Pancreas (tissue), 10 donors: ENCODE measurements around the gene NTNG2. TPM values are rescaled to one million over a fixed set of nuclear protein-coding genes. Genes with fewer than 3 reads are reported as not detected.
A peak's percentile ranks its signal among the peaks of the same experiment; 100 is the strongest.

ENCODE experiments used
- ATAC-seq, 4 donors: fragments of 200-7000 bp; cut with Tn5 transposase; one replicate each; pipeline versions ENCODE4 v1.8.0 to v1.9.1; 2020; ENCODE audit warnings: mild to moderate bottlenecking in 4 of 4, moderate library complexity in 4 of 4
- DNase-seq, 6 donors: peaks; one replicate each; pipeline ENCODE4 v3.0.0-alpha.2; 2020
- FAIRE-seq: peaks from 2 replicates; lab custom pipeline; 2012; peaks lifted over from hg19 to GRCh38; lab: Jason Lieb, UNC
- H3K27ac ChIP-seq, 4 donors: fragments of 200-600 bp; sonication (generic); 1 replicate in 3 of 4; 2 replicates in 1 of 4; pipeline versions ENCODE4 v1.5.0 to v1.8.0; 2020
- H3K27me3 ChIP-seq, 4 donors: fragments of 200-600 bp; one replicate each; pipeline ENCODE4 v1.8.0; 2021
- H3K36me3 ChIP-seq, 3 donors: fragments of 200-600 bp; sonication (generic) in 1 of 3; one replicate each; pipeline versions ENCODE4 v1.5.0 to v1.8.0; 2020 to 2021
- H3K4me1 ChIP-seq, 3 donors: fragments of 200-600 bp; one replicate each; pipeline ENCODE4 v1.8.0; 2021
- H3K4me3 ChIP-seq, 4 donors: fragments of 200-600 bp; sonication (generic) in 2 of 4; one replicate each; pipeline versions ENCODE4 v1.5.0 to v1.8.0; 2020 to 2021
- H3K9me3 ChIP-seq, 4 donors: fragments of 200-600 bp; one replicate each; pipeline ENCODE4 v1.8.0; 2021
- CTCF ChIP-seq, 4 donors: fragments of 200-600 bp; sonication (generic) in 3 of 4; IDR thresholded peaks; one replicate each; pipeline versions ENCODE4 v1.5.0 to v1.8.0; 2021; ENCODE audit warnings: antibody characterized with exemption in 4 of 4
- WGBS, 2 donors: extraction: QIAGEN DNeasy Blood & Tissue Kit; methylation state at CpG; one replicate each; pipeline ENCODE4 v1.1.7; 2013; 5-methylcytosine and 5-hydroxymethylcytosine counted together
- intact Hi-C, 3 donors: fragments of 100-400 bp; cut with DNase I; formaldehyde crosslinking; loops; one replicate each; pipeline versions ENCODE4 v1.11.1 to v1.14.2; 2022
- polyA plus RNA-seq, 2 donors: library from polyadenylated mRNA; stranded (reverse); fragments of 200-250 nt; gene quantifications; one replicate each; pipeline ENCODE4 v1.2.3, GENCODE V29; 2013
- total RNA-seq, 6 donors: library from RNA; stranded (reverse); fragmentation: NEBNext Ultra II Directional in 4 of 6; extraction: Animal tissue kit (Norgen Biotek cat#: 25700) in 4 of 6; gene quantifications; one replicate each; pipeline versions ENCODE4 v1.2.1 to v1.2.4, GENCODE V29; 2021 to 2023
- donor health status: healthy with polysubstance abuse.
- donor health status: DM: no; HTN: no; CAD: no; lungs with moderate emphysema.
- donor health status: DM: no; HTN: no; CAD: no.
- donor health status: control.
- donor health status: control.
- donor health status: Bipolar disorder and iron deficiency.
- donor health status: DM: yes; HTN: yes; CAD: no.
- donor health status: DM: no; HTN: no; CAD: no.
- donor health status: DM: no; HTN: no; CAD: no.
- donor health status: DM: yes; HTN: yes; CAD: no.

NTNG2 gene
- total and polyA plus RNA-seq, 8 donors = 1.0 to 6.4 (median 2.4) TPM

- Histone ChIP-seq H3K27me3 (peaks cover 0 to 3% (median 0%) of the 10 kb centered on the region in 4 donors), H3K36me3 (no peaks in the 10 kb centered on the region), H3K4me1 (peaks cover 15 to 24% (median 22%) of the 10 kb centered on the region in 3 donors), H3K27ac (no peak overlapping the region), H3K4me3 (peak overlapping the region in 2 of 4 donors; percentile 29 to 41), H3K9me3 (no peaks in the 10 kb centered on the region)
- intact Hi-C loops = no loop called here
- ATAC-seq = peak in 2 of 4 donors; percentile 31 to 39
- TF ChIP-seq CTCF (IDR thresholded peaks at IDR 0.05) = no peak
- peak in 1 of 6 donors; percentile 72 for DNase-seq
- no peak for FAIRE-seq
- WGBS, 2 donors = 0 to 1% methylated on average over 15 to 29 of the region's 29 CpGs
Observed at GRCh38 chr9:132163457-132163875, 1.6 kb downstream of the NTNG2 start.

GRCh38 chr9:132163876-132164603 is 2.2 kb downstream of the NTNG2 start:
- Histone ChIP-seq H3K4me1 (peaks cover 15 to 24% (median 22%) of the 10 kb centered on the region in 3 donors), H3K4me3 (no peak overlapping the region), H3K27me3 (peaks cover 0 to 3% (median 0%) of the 10 kb centered on the region in 4 donors), H3K9me3 (no peaks in the 10 kb centered on the region), H3K27ac (no peak overlapping the region), H3K36me3 (no peaks in the 10 kb centered on the region)
- WGBS, 2 donors = 9 to 10% methylated on average over 45 of the region's 45 CpGs
- ATAC-seq (peak in 3 of 4 donors; percentile 7 to 21 (median 21)), FAIRE-seq (no peak), DNase-seq (no peak)
- intact Hi-C loops = no loop called here
- no peak for TF ChIP-seq CTCF (IDR thresholded peaks at IDR 0.05)

GRCh38 chr9:132164604-132165362 is 2.9 kb downstream of the NTNG2 start:
- Histone ChIP-seq H3K4me3 (no peak overlapping the region), H3K27me3 (peaks cover 0 to 3% (median 0%) of the 10 kb centered on the region in 4 donors), H3K27ac (no peak overlapping the region), H3K9me3 (no peaks in the 10 kb centered on the region), H3K4me1 (peaks cover 15 to 24% (median 22%) of the 10 kb centered on the region in 3 donors), H3K36me3 (no peaks in the 10 kb centered on the region)
- no peak for TF ChIP-seq CTCF (IDR thresholded peaks at IDR 0.05)
- FAIRE-seq (peak; percentile 32), ATAC-seq (peak; percentile 71 to 78 (median 76)), DNase-seq (peak in 4 of 6 donors; percentile 57 to 85 (median 76))
- 4 to 7% methylated on average over 16 of the region's 16 CpGs for WGBS, 2 donors
- intact Hi-C loops = no loop called here

- peaks cover 0 to 3% (median 0%) of the 10 kb centered on the region in 4 donors for H3K27me3 ChIP-seq
- WGBS, 2 donors = 65% methylated on average over 19 of the region's 19 CpGs
- H3K4me3 ChIP-seq = no peak overlapping the region
- intact Hi-C loops = no loop called here
- no peak overlapping the region for H3K27ac ChIP-seq
- ATAC-seq = no peak
- no peak for DNase-seq
- H3K4me1 ChIP-seq = peaks cover 15 to 22% (median 20%) of the 10 kb centered on the region in 3 donors
- no peak for FAIRE-seq
- no peaks in the 10 kb centered on the region for H3K9me3 ChIP-seq
- no peaks in the 10 kb centered on the region for H3K36me3 ChIP-seq
- no peak for TF ChIP-seq CTCF (IDR thresholded peaks at IDR 0.05)
Observed at GRCh38 chr9:132166599-132166998, 4.7 kb downstream of the NTNG2 start.
